K562 (cell line): ENCODE measurements around the gene MEDAG. TPM values are rescaled to one million over a fixed set of nuclear protein-coding genes. Genes with fewer than 3 reads are reported as not detected.

Source experiments
- ATAC-seq: fragments of 200-7000 bp; cut with Tn5 transposase; 3 replicates; pipeline ENCODE4 v1.9.1; 2020; ENCODE audit warnings: moderate library complexity
- BruUV-seq: library from RNA; stranded (reverse); fragments of 400-500 nt; replicated peaks from 2 replicates; lab custom pipeline; 2021; lab: Mats Ljungman, UMichigan
- CTCF ChIA-PET: fragments of 300-600 bp; formaldehyde crosslinking; extraction: SDS; loops from one replicate; lab custom pipeline; 2021; ENCODE audit warnings: low intra/inter-chr PET ratio; lab: Yijun Ruan, JAX
- POLR2A ChIA-PET: fragments of 300-600, 350-650 bp; sonication (Branson Sonifier 250); formaldehyde crosslinking; extraction: SDS; loops from one replicate; lab custom pipeline; 2021; ENCODE audit warnings: antibody characterized with exemption, inconsistent platforms; lab: Yijun Ruan, JAX
- DNase-seq, 4 experiments: peaks; one replicate each; pipeline versions ENCODE4 v3.0.0 to v3.0.0-alpha.2; 2011 to 2018; ENCODE audit warnings: low spot score in 3 of 4, mixed read lengths in 3 of 4; ENCODE audit errors: extremely low read depth in 1 of 4
- FAIRE-seq: peaks from 2 replicates; lab custom pipeline; 2011; peaks lifted over from hg19 to GRCh38; lab: Jason Lieb, UNC
- H2AFZ ChIP-seq: 2 replicates; pipeline ENCODE4 v1.6.0; 2011; ENCODE audit warnings: low read depth, low read length, control low read depth, inconsistent platforms
- H3K27ac ChIP-seq: fragments of 200-600 bp; 3 replicates; pipeline ENCODE4 v1.8.0; 2011; ENCODE audit warnings: low read depth, mild to moderate bottlenecking, control low read depth, inconsistent platforms, low read length, moderate library complexity, mixed read lengths; ENCODE audit errors: extremely low read depth
- H3K27me3 ChIP-seq, 2 experiments: fragments of 300-600 bp in 1 of 2; 2 replicates in 1 of 2; 3 replicates in 1 of 2; pipeline versions ENCODE4 v1.6.0 to v1.8.0; 2011; ENCODE audit warnings: inconsistent platforms in 2 of 2, low read length in 2 of 2, mild to moderate bottlenecking in 1 of 2, mixed read lengths in 1 of 2, moderate library complexity in 1 of 2; ENCODE audit not compliant: control insufficient read depth in 2 of 2, insufficient read depth in 2 of 2
- H3K36me3 ChIP-seq: fragments of 300-600 bp; 3 replicates; pipeline ENCODE4 v1.8.0; 2011; ENCODE audit warnings: mild to moderate bottlenecking, low read length, inconsistent platforms; ENCODE audit not compliant: control insufficient read depth, insufficient read depth
- H3K4me1 ChIP-seq, 2 experiments: fragments of 200-600 bp in 1 of 2; replicated peaks in 1 of 2; 2 replicates in 1 of 2; 3 replicates in 1 of 2; pipeline versions ENCODE4 v1.5.1 to v1.8.0; 2011; ENCODE audit warnings: inconsistent platforms in 2 of 2, low read length in 2 of 2, mild to moderate bottlenecking in 1 of 2, mixed read lengths in 1 of 2, moderate library complexity in 1 of 2; ENCODE audit not compliant: control insufficient read depth in 2 of 2, insufficient read depth in 2 of 2
- H3K4me2 ChIP-seq: 2 replicates; pipeline ENCODE4 v1.6.1; 2011; ENCODE audit warnings: low read length, control low read depth, inconsistent platforms, mixed read lengths; ENCODE audit not compliant: insufficient read depth
- H3K4me3 ChIP-seq: fragments of 200-600 bp; sonication (generic), shearing (Covaris generic); 2 replicates; pipeline ENCODE4 v1.5.1; 2016; ENCODE audit warnings: control low read depth, inconsistent platforms
- H3K79me2 ChIP-seq: fragments of 200-600 bp; 3 replicates; pipeline ENCODE4 v1.8.0; 2011; ENCODE audit warnings: low read length, inconsistent platforms; ENCODE audit not compliant: control insufficient read depth, insufficient read depth
- H3K9ac ChIP-seq, 2 experiments: 2 replicates each; pipeline versions ENCODE4 v1.6.0 to v1.6.1; 2011; ENCODE audit warnings: low read depth in 2 of 2, low read length in 2 of 2, control low read depth in 1 of 2, inconsistent platforms in 1 of 2, mild to moderate bottlenecking in 1 of 2, mixed read lengths in 1 of 2; ENCODE audit not compliant: insufficient read depth in 1 of 2
- H3K9me1 ChIP-seq: one replicate; pipeline ENCODE4 v1.6.0; 2011; ENCODE audit warnings: inconsistent platforms, mild to moderate bottlenecking, low read length, moderate library complexity; ENCODE audit not compliant: control insufficient read depth, insufficient read depth
- H3K9me3 ChIP-seq: replicated peaks from 2 replicates; pipeline ENCODE4 v1.5.1; 2011; ENCODE audit warnings: low read depth, low read length, inconsistent platforms; ENCODE audit not compliant: control insufficient read depth, insufficient read depth
- H4K20me1 ChIP-seq: replicated peaks from 2 replicates; pipeline ENCODE4 v1.6.1; 2011; ENCODE audit warnings: low read length, inconsistent platforms, mixed read lengths; ENCODE audit not compliant: control insufficient read depth, insufficient read depth
- HMBOX1 ChIP-seq: sonication (generic); IDR thresholded peaks from 2 replicates; pipeline ENCODE4 v1.6.1; 2016
- KDM1A ChIP-seq, 2 experiments: fragments of 450-650 bp; IDR thresholded peaks; 2 replicates each; pipeline ENCODE4 v1.6.1; 2016; ENCODE audit warnings: mild to moderate bottlenecking in 2 of 2
- RFX5 ChIP-seq: IDR thresholded peaks from 2 replicates; pipeline ENCODE4 v1.6.1; 2011; ENCODE audit warnings: low read depth, mild to moderate bottlenecking, improper control_type of control experiment, low read length
- ZNF197 ChIP-seq: fragments of 200-800 bp; sonication (Bioruptor generic); IDR thresholded peaks from 2 replicates; pipeline ENCODE4 v1.6.1; 2016; ENCODE audit warnings: low read depth, missing genetic modification characterization, missing compliant biosample characterization
- ZNF717 ChIP-seq: fragments of 250-450 bp; sonication (Bioruptor Pico); IDR thresholded peaks from 2 replicates; pipeline ENCODE4 v1.5.0; 2021
- WGBS: fragments of 100-300 bp; shearing (Covaris generic); methylation state at CpG from one replicate; pipeline ENCODE4 v1.1.6; 2016; ENCODE audit warnings: low coverage, mixed read lengths; ENCODE audit not compliant: insufficient coverage; ENCODE audit errors: missing lambda C conversion rate; 5-methylcytosine and 5-hydroxymethylcytosine counted together
- in situ Hi-C: fragments of 300-500 bp; cut with MboI; formaldehyde crosslinking; loops from 4 replicates; pipeline ENCODE4 v1.15.0; 2018; ENCODE audit warnings: inconsistent platforms, mixed read lengths
- intact Hi-C: fragments of 100-400 bp; cut with micrococcal nuclease; formaldehyde crosslinking; loops from 2 replicates; pipeline ENCODE4 v1.14.2; 2022
- polyA plus RNA-seq, 8 experiments: library from polyadenylated mRNA; depleted of rRNA in 4 of 8; stranded (reverse) in 5 of 8; unstranded in 3 of 8; fragments of >200 nt; fragmentation: Nextera tagmentation in 2 of 8; fragmentation: Illumina TruSeq in 1 of 8; extraction: Ambion mirVana in 2 of 8; extraction: Trizol in 1 of 8; gene quantifications; 2 replicates each; pipeline versions ENCODE4 v1.2.1 to v1.2.3, GENCODE V29; 2011 to 2014; ENCODE audit warnings: inconsistent platforms in 1 of 8, missing spikeins in 1 of 8
- total RNA-seq, 7 experiments: library from RNA; depleted of rRNA in 6 of 7; stranded (reverse); fragments of >200 nt in 6 of 7; fragmentation: Illumina TruSeq in 2 of 7; extraction: Trizol in 2 of 7; gene quantifications; 2 replicates each; pipeline versions ENCODE4 v1.2.1 to v1.2.3, GENCODE V29; 2011 to 2021; ENCODE audit warnings: low replicate concordance in 1 of 7

MEDAG gene
- total and polyA plus RNA-seq, 9 of the 15 experiments (the other 6 are each of a cell fraction or from before 2014, with no cell fraction given): not detected

- Histone ChIP-seq H3K36me3 (no peaks in the 10 kb centered on the region), H3K4me3 (no peak overlapping the region), H2AFZ (no peak overlapping the region), H3K9me1 (no peaks in the 10 kb centered on the region), H3K9me3 (no peaks in the 10 kb centered on the region), H3K9ac (no peak overlapping the region), H3K27me3 (peaks cover 0 to 9% of the 10 kb centered on the region in 2 experiments; a peak in 1 of 5 replicates), H3K79me2 (no peaks in the 10 kb centered on the region)
- DNase-seq (no peak), ATAC-seq (no peak)
- WGBS: 0% methylated on average over 5 of the region's 5 CpGs
- POLR2A ChIA-PET: no interaction called here
- intact Hi-C loops: no loop called here
- TF ChIP-seq ZNF197 (CRISPR knock-in tag) (no peak), HMBOX1 (no peak), ZNF717 (no peak), KDM1A (IDR thresholded peaks at IDR 0.05) (no peak), RFX5 (no peak)
- TF ChIP-seq, all 486 proteins: peak for 0
- Histone ChIP-seq H3K4me1 (no peaks in the 10 kb centered on the region), H4K20me1 (no peaks in the 10 kb centered on the region), H3K27ac (no peak overlapping the region), H3K4me2 (no peak overlapping the region)
- CTCF ChIA-PET: no interaction called here
- FAIRE-seq: no peak
- in situ Hi-C loops: no loop called here
- no TSS peak for BruUV-seq
Measured at GRCh38 chr13:30928978-30929377, 22.9 kb downstream of the MEDAG start.
